NCI-H2081 (cell line): Measurements from ENCODE around the gene PCNX1.

Experiments
- DNase-seq, 2 experiments: peaks; one replicate each; lab custom pipeline; 2025; lab: John Stamatoyannopoulos, UW

PCNX1 gene

GRCh38 chr14:71163050-71163841 lies 256.0 kb downstream of the PCNX1 start:
- DNase-seq, result no peak

GRCh38 chr14:71163842-71164629 lies 256.8 kb downstream of the PCNX1 start:
- DNase-seq, result no peak
